HG03175 (cell line): ENCODE measurements around the gene DGLUCY.
A peak's percentile ranks its signal among the peaks of the same experiment; 100 is the strongest.
"Not testable (repeated sequence)": the region's sequence is repeated elsewhere in the genome, so short reads cannot be mapped to it uniquely, and the experiment has no call there.

Source experiments
- ATAC-seq: cut with Tn5 transposase; IDR thresholded peaks from one replicate; pipeline ENCODE4 v1.9.1; 2021; ENCODE audit warnings: mild to moderate bottlenecking, moderate library complexity; ENCODE audit not compliant: unreplicated experiment

The DGLUCY gene

DNA sequence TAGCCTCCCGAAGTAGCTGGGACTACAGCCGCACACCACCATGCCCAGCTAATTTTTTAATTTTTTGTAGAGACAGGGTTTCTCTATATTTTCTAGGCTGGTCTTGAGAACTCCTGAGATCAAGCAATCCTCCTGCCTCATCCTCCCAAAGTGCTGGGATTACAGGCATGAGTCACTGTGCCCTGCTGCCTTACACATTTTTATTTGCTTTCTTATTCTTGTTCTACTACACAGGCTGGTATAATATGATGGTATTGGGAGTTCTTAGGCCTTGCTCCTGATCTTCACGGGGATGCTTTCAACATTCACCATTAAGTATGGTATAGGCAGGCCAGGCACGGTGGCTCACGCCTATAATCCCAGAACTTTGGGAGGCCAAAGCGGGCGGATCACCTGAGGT lies 21.2 kb downstream of the DGLUCY start:
- ATAC-seq: no peak

DNA sequence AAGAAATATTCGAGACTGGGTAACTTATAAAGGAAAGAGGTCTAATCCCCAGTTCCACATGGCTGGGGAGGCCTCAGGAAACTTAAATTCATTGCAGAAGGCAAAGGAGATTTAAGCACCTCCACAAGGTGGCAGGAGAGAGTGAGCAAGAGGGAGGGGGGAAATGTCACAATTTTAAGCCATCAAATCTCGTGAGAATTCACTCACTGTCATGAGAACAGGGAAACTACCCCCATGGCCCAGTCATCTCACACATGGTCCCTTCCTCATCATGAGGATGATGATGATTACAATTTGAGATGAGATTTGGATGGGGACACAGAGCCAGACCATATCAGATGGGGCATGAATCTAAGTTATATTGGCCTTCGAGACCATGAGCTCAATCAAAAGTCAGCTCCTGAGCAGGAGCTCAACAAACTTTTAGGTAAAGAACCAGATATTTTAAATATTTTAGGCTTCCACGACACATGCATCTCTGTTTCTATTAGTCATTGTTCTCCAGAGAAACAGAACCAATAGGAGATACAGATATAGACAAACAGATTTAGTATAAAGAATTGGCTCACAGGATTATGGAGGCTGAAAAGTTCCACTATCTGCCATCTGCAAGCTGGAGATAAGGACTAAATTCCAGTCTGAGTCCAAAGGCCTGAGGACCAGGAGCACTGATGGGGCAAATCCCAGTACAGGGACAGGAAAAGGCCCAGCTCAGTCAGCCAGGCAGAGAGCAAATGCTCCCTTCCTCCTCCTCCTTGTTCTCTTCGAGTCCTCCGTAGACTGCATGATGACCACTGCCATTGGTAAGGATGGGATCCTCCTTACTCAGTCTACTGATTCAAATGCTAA lies 24.9 kb downstream of the DGLUCY start:
- no peak for ATAC-seq

- no peak for ATAC-seq
These were observed 25.9 kb downstream of the DGLUCY start for GRCh38 chr14:91139776-91140175.

GRCh38 chr14:91140672-91141071 lies 26.8 kb downstream of the DGLUCY start:
- ATAC-seq: no peak

- ATAC-seq: peak; percentile 93
These were observed 28.4 kb downstream of the DGLUCY start for GRCh38 chr14:91142214-91142668.

- ATAC-seq: no peak
These were observed 30.0 kb downstream of the DGLUCY start for GRCh38 chr14:91143862-91144261.

DNA sequence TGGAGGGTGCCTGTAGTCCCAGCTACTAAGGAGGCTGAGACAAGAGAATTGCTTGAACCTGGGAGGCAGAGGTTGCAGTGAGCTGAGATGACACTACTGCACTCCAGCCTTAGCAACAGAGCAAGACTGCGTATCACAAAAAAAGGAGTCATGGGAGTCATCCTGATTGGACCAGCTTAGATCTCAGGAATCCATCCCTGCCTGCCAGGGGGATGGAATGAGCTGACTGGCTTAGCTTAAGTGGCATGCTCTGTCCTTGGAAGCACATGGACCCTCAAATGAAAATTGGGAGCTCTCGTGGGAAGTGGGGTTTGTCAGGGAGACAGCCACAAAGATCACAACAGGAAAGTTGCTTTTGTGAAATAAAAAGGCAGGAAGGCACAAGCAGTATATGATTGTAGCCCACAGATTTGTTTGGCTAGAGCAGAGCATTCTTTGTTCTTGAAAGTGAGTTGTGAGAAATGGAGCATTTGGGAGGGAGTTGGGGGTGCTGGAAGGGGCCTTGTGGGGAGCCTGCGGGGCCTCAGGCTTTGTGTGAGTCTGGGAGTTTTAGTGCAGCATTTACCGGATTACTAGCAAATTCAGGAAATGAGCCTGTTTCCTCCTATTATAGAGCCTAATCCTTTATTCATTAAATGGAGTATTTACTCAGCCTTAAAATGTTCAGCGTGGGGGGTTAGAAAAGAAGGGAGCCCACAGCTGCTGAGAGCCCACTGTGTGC lies 30.7 kb downstream of the DGLUCY start:
- no peak for ATAC-seq

- ATAC-seq: no peak
These were observed 31.7 kb downstream of the DGLUCY start for GRCh38 chr14:91145391-91146160.

DNA sequence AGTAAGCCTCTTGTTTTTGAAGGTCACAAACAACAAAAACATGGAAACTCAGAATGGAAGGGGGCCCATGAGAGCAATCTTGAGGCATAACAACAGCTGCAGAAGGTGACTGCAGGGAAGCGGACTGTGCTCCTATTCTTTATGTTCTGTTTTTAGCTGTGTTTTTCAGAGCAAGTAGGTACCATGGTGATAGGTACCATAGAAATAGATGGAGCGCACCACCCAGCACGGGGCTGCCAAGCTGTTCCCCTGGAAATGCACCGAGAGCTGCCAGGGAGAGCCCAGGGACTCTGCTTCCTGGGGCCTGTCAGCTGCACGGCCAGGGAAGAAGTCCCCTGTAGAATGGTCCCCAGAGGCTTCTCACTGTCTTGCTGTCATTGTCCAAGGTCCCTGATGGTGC lies 32.8 kb downstream of the DGLUCY start:
- ATAC-seq: no peak

DNA sequence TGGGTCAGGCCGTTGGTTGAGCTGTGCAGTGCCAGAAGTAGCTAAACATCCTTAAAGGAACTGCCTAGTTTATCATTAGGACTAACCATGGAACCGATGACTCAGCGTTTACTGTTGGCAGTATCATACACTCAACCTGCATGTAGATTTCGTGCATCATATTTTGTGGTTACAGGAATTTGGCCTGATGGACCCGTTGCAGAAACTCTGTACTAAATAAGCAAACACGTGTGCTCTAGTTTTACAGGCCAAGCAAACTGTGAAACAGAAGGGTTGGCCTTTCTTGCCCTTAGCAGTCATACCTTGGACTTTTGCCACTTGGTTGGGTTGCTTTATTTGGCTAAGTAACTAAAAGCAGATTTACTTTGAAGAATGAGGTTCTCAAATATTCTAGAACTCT lies 35.6 kb downstream of the DGLUCY start:
- ATAC-seq: no peak

- ATAC-seq: no peak
These were observed 38.6 kb downstream of the DGLUCY start for GRCh38 chr14:91152499-91152898.

DNA sequence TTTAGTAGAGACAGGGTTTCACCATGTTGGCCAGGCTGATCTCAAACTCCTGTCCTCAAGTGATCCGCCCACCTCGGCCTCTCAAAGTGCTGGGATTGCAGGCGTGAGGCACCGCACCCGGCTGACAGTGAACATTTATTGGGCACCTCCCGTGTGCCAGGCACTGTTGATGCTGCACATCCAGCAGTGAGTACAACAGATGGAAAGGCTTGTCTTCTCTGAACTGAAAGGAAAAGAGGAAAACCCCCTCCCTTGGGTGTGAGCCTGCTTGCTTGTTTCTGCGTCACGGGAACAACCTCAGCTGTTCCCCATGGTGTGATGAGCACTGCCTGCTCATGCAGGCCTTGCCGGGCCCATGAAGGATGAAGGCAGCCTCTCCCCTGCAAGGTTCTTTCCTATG lies 39.5 kb downstream of the DGLUCY start:
- no peak for ATAC-seq

- peak; percentile 66 for ATAC-seq
These were observed 41.2 kb downstream of the DGLUCY start for GRCh38 chr14:91154851-91155625.

GRCh38 chr14:91155626-91156089 lies 41.8 kb downstream of the DGLUCY start:
- no peak for ATAC-seq

GRCh38 chr14:91156142-91156666 lies 42.3 kb downstream of the DGLUCY start:
- ATAC-seq: not testable (repeated sequence)

DNA sequence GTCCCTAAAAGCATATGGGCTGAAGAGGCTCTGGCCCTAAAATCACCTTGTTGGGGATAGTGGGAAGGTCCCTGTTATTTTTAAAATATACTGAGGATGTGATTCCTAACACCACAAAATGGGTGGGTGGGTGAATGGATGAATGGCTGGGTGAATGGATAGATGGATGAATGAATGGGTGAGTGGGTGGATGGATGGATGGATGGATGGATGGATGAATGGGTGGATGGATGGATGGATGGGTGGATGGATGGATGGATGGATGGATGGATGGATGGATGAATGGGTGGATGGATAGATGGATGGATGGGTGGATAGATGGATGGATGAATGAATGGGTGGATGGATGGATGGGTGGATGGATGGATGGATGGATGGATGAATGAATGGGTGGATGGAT lies 43.0 kb downstream of the DGLUCY start:
- not testable (repeated sequence) for ATAC-seq

DNA sequence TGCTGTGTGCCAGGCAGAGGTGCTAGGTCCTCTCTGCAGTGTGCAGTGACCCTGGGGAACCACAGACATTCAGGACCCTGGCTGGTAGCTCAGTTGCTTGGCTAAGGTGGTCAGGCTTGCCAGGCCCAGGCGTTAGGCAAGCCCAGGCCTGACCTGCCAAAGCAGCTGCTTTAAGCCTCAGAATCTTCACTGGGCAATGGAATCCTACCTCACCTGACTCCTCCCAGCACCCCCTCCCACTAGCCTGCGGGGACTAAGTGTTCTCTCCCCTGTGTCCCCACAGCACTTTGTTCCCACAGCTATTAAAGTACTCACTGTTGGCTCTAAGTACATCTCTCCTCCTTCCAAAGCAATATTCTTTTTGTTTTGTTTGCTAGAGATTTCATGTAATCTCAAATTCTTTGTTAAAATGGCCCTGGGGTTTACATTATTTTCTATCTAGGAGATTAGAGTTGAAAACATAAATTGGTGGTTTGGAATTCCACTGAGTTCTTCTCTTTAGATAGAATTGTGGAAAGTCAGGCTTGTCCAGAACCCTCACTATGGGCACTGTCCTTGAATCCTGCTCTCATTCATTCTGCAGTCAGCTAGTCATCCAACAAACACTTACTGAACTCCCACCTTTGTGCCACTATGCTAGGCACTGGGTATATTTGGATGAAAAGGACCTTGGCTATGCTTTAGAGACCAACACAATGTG lies 44.4 kb downstream of the DGLUCY start:
- ATAC-seq: no peak

- no peak for ATAC-seq
These were observed 45.3 kb downstream of the DGLUCY start for GRCh38 chr14:91159182-91159581.

- no peak for ATAC-seq
These were observed 46.0 kb downstream of the DGLUCY start for GRCh38 chr14:91159906-91160305.

GRCh38 chr14:91163316-91163715 lies 49.4 kb downstream of the DGLUCY start:
- ATAC-seq: no peak
